ENCODE results near the gene AREL1.
"Not testable (repeated sequence)": the region's sequence is repeated elsewhere in the genome, so short reads cannot be mapped to it uniquely, and the experiment has no call there.

The AREL1 gene

GRCh38 chr14:74712499-74713394, at the start of gene AREL1, which contains the start of gene FCF1:
Gene AREL1 (minus strand): TSS chr14:74713080. CDS start chr14:74685615, 27,465 bp downstream.
Gene FCF1 (plus strand): TSS chr14:74713144. CDS start chr14:74713198, 54 bp downstream.
- Histone ChIP-seq H3K27ac (peak within 1 kb of the TSS; percentile 20 to 95 (median 90)), H3K4me3 (peak within 1 kb of the TSS; percentile 61 to 98 (median 83))

DNA sequence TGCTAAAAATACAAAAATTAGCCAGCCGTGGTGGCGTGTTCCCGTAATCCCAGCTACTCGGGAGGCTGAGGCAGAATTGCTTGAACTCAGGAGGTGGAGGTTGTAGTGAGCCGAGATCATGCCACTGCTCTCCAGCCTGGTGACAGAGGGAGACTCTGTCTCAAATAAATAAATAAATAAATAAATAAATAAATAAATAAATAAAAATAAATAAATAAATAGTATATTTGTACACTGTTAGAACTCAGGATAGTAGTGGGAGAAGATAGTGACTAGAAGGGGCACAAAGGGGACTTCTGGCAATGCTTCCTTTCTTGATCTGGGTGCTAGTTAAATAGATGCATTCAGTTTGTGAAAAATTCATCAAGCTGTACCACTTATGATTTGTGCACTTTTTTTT, 45.6 kb upstream of the AREL1 start:
- not testable (repeated sequence) for H3K4me3 ChIP-seq, H3K27ac ChIP-seq

GRCh38 chr14:74756326-74756725, 43.4 kb upstream of the AREL1 start:
- no peak overlapping the region for H3K4me3 ChIP-seq
- H3K27ac ChIP-seq = no peak overlapping the region

DNA sequence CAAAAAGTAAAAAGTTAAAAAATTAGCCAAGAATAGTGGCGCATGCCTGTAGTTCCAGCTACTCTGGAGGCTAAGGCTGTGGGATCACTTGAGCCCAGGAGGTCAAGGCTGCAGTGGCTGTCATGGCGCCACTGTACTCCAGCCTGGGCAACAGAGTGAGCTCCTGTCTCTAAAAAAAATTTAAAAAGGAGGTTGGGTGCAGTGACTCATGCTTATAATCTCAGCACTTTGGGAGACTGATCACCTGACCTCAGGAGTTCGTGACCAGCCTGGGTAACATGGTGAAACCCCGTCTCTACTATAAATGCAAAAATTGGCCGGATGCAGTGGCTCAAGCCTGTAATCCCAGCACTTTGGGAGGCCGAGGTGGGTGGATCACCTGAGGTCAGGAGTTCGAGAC, 42.0 kb upstream of the AREL1 start:
- no peak overlapping the region for H3K27ac ChIP-seq
- no peak overlapping the region for H3K4me3 ChIP-seq

DNA sequence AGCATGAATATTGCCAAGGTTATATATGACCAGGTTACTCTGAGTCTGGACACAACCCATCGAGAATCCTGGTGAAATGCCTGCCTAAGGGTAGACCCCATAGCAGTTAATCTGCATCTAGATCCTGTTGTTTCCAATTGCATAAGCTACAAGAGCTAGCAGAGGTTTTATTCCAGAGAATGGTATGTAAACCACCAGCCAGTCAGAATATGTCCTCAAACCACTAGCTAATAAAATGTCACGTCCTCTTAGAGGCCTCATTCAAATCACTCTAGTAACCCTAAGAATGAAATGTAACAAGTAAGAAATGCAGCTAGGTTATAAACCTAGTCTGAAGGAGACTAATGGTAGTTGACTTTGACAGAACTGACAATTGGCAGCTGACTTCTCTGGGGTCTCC, 41.3 kb upstream of the AREL1 start:
- H3K27ac ChIP-seq = no peak overlapping the region
- H3K4me3 ChIP-seq = no peak overlapping the region

- Histone ChIP-seq H3K27ac (no peak overlapping the region), H3K4me3 (no peak overlapping the region)
Measured at GRCh38 chr14:74747237-74747636, 34.4 kb upstream of the AREL1 start.

GRCh38 chr14:74739293-74740030, 26.6 kb upstream of the AREL1 start:
- Histone ChIP-seq H3K27ac (no peak overlapping the region), H3K4me3 (no peak overlapping the region)

DNA sequence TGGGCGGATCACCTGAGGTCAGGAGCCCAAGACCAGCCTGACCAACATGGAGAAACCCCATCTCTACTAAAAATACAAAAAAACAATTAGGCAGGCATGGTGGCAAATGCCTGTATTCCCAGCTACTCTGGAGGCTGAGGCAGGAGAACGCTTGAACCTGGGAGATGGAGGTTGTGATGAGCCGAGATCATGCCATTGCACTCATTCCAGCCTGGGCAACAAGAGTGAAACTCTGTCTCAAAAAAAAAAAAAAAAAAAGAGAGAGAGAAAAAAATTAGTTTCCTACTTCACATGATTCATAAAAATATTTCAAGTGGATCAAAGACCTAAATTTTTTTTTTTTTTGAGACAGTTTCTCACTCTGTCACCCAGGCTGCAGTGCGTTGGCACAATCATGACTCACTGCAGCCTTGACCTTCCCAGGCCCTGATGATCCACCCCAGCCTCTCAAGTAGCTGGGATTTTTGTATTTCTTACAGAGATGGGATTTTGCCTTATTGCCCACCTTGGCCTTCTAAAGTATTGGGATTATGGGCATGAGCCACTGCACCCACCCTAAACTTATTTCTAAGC, 25.0 kb upstream of the AREL1 start:
- Histone ChIP-seq H3K27ac (no peak overlapping the region), H3K4me3 (no peak overlapping the region)

DNA sequence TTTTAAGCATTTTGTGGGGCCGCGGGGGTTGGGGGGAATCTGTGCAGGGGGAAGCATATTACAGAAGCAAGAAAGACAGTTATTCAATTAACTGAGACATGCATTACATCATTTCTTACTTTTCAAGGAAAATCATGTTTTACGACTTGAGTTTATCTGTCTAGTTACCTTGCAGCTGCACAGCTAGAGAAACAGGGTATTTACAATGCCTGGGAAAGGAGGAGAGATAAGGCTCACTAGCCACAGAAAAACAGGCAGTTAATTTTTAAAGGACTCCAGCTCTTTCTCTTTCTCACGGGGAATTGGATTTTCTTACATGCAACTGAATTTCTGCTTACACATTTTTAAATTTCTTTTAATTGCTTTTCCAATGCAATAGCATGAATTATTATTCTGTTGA, 22.2 kb upstream of the AREL1 start:
- H3K4me3 ChIP-seq = no peak overlapping the region

DNA sequence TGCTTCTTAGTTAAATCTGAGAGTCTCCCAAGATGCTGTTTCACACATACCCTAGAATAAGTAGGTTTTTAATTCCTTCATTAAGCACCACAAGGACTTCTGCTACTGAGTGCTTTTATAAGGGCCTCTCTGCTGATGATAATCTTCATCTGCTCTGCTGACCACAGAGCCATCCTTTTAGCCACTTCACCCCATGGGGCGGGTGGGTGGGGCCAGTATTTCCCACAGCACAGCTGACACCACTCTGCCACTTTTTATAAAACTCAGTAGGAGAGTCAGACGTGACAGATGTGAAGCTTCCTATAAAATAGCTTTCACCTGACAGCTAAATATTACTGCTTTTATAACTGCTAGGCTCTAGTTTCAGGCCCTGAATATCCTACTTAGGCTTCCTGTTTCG, 20.3 kb upstream of the AREL1 start:
- no peak overlapping the region for H3K27ac ChIP-seq
- H3K4me3 ChIP-seq = no peak overlapping the region

More for the DNA sequence above, 22.2 kb upstream of the AREL1 start:
- H3K27ac ChIP-seq = no peak overlapping the region

DNA sequence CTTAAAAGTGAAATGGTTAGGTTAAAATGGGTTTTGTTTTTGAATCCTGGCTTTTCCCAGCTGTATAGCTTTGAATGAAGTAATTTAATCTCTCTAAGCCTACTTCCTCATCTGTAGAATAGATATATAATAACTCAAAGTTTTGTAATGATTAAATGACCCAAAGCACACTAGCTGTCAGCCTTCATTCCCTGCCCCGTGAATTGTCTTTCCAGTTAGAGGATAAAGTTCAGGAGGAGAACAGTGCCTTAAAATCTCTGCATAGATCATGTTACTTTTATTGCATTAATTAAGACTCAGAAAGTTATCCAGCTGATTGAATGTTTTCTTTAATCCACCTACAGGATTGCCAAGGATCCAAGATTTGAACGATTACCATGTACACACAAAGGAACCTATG, 19.5 kb upstream of the AREL1 start:
- H3K4me3 ChIP-seq = no peak overlapping the region
- no peak overlapping the region for H3K27ac ChIP-seq

GRCh38 chr14:74723134-74723533, 10.3 kb upstream of the AREL1 start:
- Histone ChIP-seq H3K27ac (no peak overlapping the region), H3K4me3 (no peak overlapping the region)

- no peak overlapping the region for H3K4me3 ChIP-seq
- no peak overlapping the region for H3K27ac ChIP-seq
Measured at GRCh38 chr14:74720526-74720925, 7.6 kb upstream of the AREL1 start.

- Histone ChIP-seq H3K4me3 (peak overlapping the region; percentile 61 to 98 (median 83)), H3K27ac (peak overlapping the region in 19 of 21 experiments; percentile 65 to 95 (median 90))
Measured at GRCh38 chr14:74713395-74713735, 485 bp upstream of the AREL1 start.

DNA sequence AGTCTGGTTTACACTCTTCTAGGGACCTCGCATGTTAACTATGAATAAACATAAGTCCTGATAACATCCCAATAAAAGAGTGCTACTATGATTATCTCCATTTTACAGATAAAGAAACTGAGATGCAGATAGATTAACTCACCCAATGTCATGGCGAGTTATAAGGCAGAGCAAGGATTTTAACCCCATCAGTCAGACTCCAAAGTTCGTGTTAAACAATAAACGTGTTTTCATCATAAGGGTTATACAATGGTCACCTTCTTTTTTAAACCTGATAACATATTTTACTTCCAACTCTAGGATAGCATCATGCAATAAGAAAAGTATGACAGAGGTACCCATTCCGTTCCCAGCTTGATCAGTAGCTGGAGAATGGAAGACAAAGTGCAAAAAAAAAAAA, 1.2 kb downstream of the AREL1 start:
- Histone ChIP-seq H3K4me3 (peak overlapping the region in 2 of 7 experiments; percentile 74 to 94), H3K27ac (no peak overlapping the region)

DNA sequence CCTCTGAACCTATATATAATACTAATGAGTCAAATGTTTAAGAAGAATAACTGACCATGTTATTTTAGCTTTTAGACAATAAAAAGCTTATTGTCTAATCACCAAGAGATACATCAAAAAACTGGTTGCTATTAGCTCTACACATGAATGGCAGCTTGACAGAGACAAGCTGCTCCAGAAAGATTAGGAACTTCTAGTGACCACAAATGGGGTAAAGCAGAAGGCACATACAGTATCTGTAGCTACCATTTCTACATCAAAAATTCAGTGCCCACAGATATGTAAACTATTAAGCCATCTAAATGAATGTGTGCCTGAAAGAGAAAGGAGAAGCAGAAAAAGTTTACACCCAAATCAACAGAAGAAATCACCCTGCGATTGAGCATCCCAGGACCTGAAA, 2.4 kb downstream of the AREL1 start:
- Histone ChIP-seq H3K4me3 (no peak overlapping the region), H3K27ac (no peak overlapping the region)

GRCh38 chr14:74705613-74706500, 7.0 kb downstream of the AREL1 start:
- Histone ChIP-seq H3K27ac (no peak overlapping the region), H3K4me3 (no peak overlapping the region)

- Histone ChIP-seq H3K4me3 (no peak overlapping the region), H3K27ac (no peak overlapping the region)
Measured at GRCh38 chr14:74704656-74705055, 8.2 kb downstream of the AREL1 start.

DNA sequence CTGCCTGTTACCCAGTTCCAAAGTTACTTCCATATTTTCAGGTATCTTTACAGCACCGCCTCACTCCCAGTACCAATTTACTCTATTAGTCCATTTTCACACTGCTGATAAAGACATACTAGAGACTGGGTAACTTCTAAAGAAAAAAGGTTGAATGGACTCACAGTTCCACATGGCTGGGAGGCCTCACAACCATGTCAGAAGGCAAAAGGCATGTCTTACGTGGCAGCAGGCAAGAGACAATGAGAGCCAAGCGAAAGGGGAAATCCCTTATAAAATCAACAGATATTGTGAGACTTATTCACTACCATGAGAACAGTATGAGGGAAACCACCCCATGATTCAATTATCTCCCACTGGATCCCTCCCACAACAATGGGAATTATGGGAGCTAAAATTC, 9.8 kb downstream of the AREL1 start:
- H3K27ac ChIP-seq = no peak overlapping the region
- no peak overlapping the region for H3K4me3 ChIP-seq

GRCh38 chr14:74702293-74702692, 10.6 kb downstream of the AREL1 start:
- Histone ChIP-seq H3K4me3 (no peak overlapping the region), H3K27ac (no peak overlapping the region)

Measured in skin epidermis (tissue), 12 donors.